HCT116 (cell line): ENCODE measurements around the gene TECPR1. TPM values are rescaled to one million over a fixed set of nuclear protein-coding genes. Genes with fewer than 3 reads are reported as not detected.

ENCODE experiments used
- ATAC-seq: fragments of 200-7000 bp; cut with Tn5 transposase; 2 replicates; pipeline ENCODE4 v1.9.1; 2020; ENCODE audit warnings: mild to moderate bottlenecking, moderate library complexity
- BruUV-seq: library from RNA; stranded (reverse); fragments of 400-500 nt; replicated peaks from 2 replicates; lab custom pipeline; 2021; lab: Mats Ljungman, UMichigan
- CTCF ChIA-PET: fragments of 300-600 bp; sonication (Branson Sonifier 250); formaldehyde crosslinking; loops from one replicate; lab custom pipeline; 2021; ENCODE audit warnings: antibody characterized with exemption; lab: Charles Lee
- POLR2A ChIA-PET: fragments of 300-600, 350-600 bp; sonication (Branson Sonifier 250); formaldehyde crosslinking; loops from one replicate; lab custom pipeline; 2021; ENCODE audit warnings: antibody characterized with exemption; lab: Charles Lee
- RAD21 ChIA-PET, 2 experiments: fragments of 300-600 bp; sonication (Branson Sonifier 250); formaldehyde crosslinking; loops; one replicate each; lab custom pipeline; 2023; ENCODE audit warnings: low total read pairs in 2 of 2; ENCODE audit not compliant: uncharacterized antibody in 2 of 2, unreplicated experiment in 2 of 2, low non-redundant PET in 1 of 2; lab: Charles Lee
- DNase-seq: peaks from one replicate; pipeline ENCODE4 v3.0.0-alpha.2; 2010; ENCODE audit warnings: low read depth, low spot score
- H2AFZ ChIP-seq: fragments of 200-600 bp; shearing (Covaris generic), sonication (generic); 2 replicates; pipeline ENCODE4 v1.6.1; 2017; ENCODE audit warnings: low read depth, mixed run types, mixed read lengths, antibody characterized with exemption, low read length; ENCODE audit not compliant: poor library complexity, severe bottlenecking
- H3K27ac ChIP-seq: 2 replicates; pipeline ENCODE4 v1.5.1; 2012; ENCODE audit warnings: low read depth, low read length
- H3K27me3 ChIP-seq: fragments of 200-600 bp; sonication (generic); 2 replicates; pipeline ENCODE4 v1.6.1; 2016; ENCODE audit warnings: mixed run types, low read length, mixed read lengths; ENCODE audit not compliant: insufficient read depth
- H3K36me3 ChIP-seq, 2 experiments: fragments of 200-500 bp in 1 of 2; fragments of 200-600 bp in 1 of 2; sonication (Bioruptor generic) in 1 of 2; sonication (generic) in 1 of 2; 2 replicates each; pipeline versions ENCODE4 v1.5.1 to v1.6.1; 2014 to 2016; ENCODE audit warnings: low read length in 2 of 2, inconsistent platforms in 1 of 2, mixed read lengths in 1 of 2, mixed run types in 1 of 2; ENCODE audit not compliant: insufficient read depth in 2 of 2, control insufficient read depth in 1 of 2
- H3K4me1 ChIP-seq, 2 experiments: fragments of 200-600 bp in 1 of 2; sonication (generic) in 1 of 2; 2 replicates each; pipeline versions ENCODE4 v1.5.1 to v1.6.1; 2012 to 2017; ENCODE audit warnings: low read length in 2 of 2, inconsistent platforms in 1 of 2, mild to moderate bottlenecking in 1 of 2, mixed read lengths in 1 of 2, mixed run types in 1 of 2, moderate library complexity in 1 of 2; ENCODE audit not compliant: insufficient read depth in 2 of 2, control insufficient read depth in 1 of 2
- H3K4me2 ChIP-seq: fragments of 200-600 bp; sonication (generic); 2 replicates; pipeline ENCODE4 v1.6.1; 2017; ENCODE audit warnings: mixed run types, low read length, mixed read lengths
- H3K4me3 ChIP-seq, 2 experiments: fragments of 200-600 bp in 1 of 2; sonication (generic) in 1 of 2; replicated peaks in 1 of 2; 2 replicates each; pipeline ENCODE4 v1.5.1; 2011 to 2016; ENCODE audit warnings: low read length in 2 of 2, control low read depth in 1 of 2, low read depth in 1 of 2, mild to moderate bottlenecking in 1 of 2, mixed read lengths in 1 of 2, mixed run types in 1 of 2
- H3K79me2 ChIP-seq: fragments of 200-600 bp; sonication (generic); 2 replicates; pipeline ENCODE4 v1.6.1; 2017; ENCODE audit warnings: mild to moderate bottlenecking, mixed run types, low read length, moderate library complexity, mixed read lengths; ENCODE audit not compliant: insufficient read depth
- H3K9ac ChIP-seq: fragments of 200-600 bp; sonication (generic); 2 replicates; pipeline ENCODE4 v1.6.1; 2016; ENCODE audit warnings: low read length, mixed read lengths
- H3K9me2 ChIP-seq: fragments of 200-600 bp; sonication (generic), shearing (Covaris generic); 2 replicates; pipeline ENCODE4 v1.6.1; 2017; ENCODE audit warnings: mixed run types, mild to moderate bottlenecking, moderate library complexity; ENCODE audit not compliant: insufficient read depth
- H3K9me3 ChIP-seq, 2 experiments: fragments of 200-500 bp in 1 of 2; fragments of 200-600 bp in 1 of 2; sonication (Bioruptor generic) in 1 of 2; sonication (generic) in 1 of 2; 2 replicates each; pipeline ENCODE4 v1.6.1; 2014 to 2017; ENCODE audit warnings: low read length in 2 of 2, mixed read lengths in 2 of 2, inconsistent platforms in 1 of 2, low read depth in 1 of 2, mild to moderate bottlenecking in 1 of 2, mixed run types in 1 of 2, moderate library complexity in 1 of 2; ENCODE audit not compliant: control insufficient read depth in 1 of 2, insufficient read depth in 1 of 2
- H4K20me1 ChIP-seq: fragments of 200-600 bp; sonication (generic), shearing (Covaris generic); 2 replicates; pipeline ENCODE4 v1.6.1; 2017; ENCODE audit warnings: mixed run types, mild to moderate bottlenecking, moderate library complexity; ENCODE audit not compliant: insufficient read depth
- CBX3 ChIP-seq: IDR thresholded peaks from 2 replicates; pipeline ENCODE4 v1.6.1; 2012; ENCODE audit warnings: low read depth
- ELF1 ChIP-seq: IDR thresholded peaks from 2 replicates; pipeline ENCODE4 v1.6.1; 2012; ENCODE audit warnings: low read depth, borderline replicate concordance
- FOSL1 ChIP-seq: IDR thresholded peaks from 2 replicates; pipeline ENCODE4 v1.6.1; 2012; ENCODE audit warnings: low read depth
- JUND ChIP-seq: IDR thresholded peaks from 2 replicates; pipeline ENCODE4 v1.6.1; 2012
- SIN3A ChIP-seq: IDR thresholded peaks from 2 replicates; pipeline ENCODE4 v1.6.1; 2012; ENCODE audit warnings: low read depth
- SP1 ChIP-seq: IDR thresholded peaks from 2 replicates; pipeline ENCODE4 v1.6.1; 2012; ENCODE audit warnings: low read depth
- ZFX ChIP-seq: fragments of 450-650 bp; IDR thresholded peaks from 2 replicates; pipeline ENCODE4 v1.6.1; 2017
- intact Hi-C: fragments of 100-400 bp; cut with micrococcal nuclease; formaldehyde crosslinking; loops from 2 replicates; pipeline ENCODE4 v1.10.0; 2022
- total RNA-seq: library from RNA; stranded (reverse); gene quantifications from one replicate; pipeline ENCODE4 v1.2.1, GENCODE V29; 2021; ENCODE audit not compliant: unreplicated experiment
- TF ChIP-seq, protein P1 (sequence below): IDR thresholded peaks from 2 replicates; pipeline ENCODE4 v1.6.1; 2011; ENCODE audit warnings: mild to moderate bottlenecking, low read length, moderate library complexity; ENCODE audit not compliant: insufficient replicate concordance; ENCODE audit errors: extremely low read depth

Gene TECPR1
- total RNA-seq, 1 experiment from 2014 or later, result 19.9 TPM

- peaks cover 65% of the 10 kb centered on the region for H3K79me2 ChIP-seq
These were observed 31.3 kb upstream of the TECPR1 start for GRCh38 chr7:98283127-98283886.

DNA sequence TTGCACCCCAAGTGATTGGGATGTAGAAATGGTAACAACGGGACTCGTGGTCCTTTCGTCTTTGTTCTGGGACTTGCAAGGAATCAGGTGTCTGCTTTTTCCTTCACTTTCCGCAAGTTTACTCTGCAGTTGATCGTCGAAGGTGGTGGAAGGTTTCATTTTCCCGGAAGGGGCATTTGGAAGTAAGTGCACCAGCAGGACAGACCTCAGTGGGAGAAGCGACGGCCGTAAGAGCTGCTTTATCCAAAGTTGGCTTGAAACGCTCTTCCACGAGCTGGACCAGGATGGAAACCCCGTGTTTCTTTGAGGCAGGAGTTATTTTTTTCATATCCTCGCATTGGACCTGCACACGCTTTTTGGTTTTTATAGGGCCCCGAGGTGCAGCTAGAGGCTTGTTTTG lies 30.7 kb upstream of the TECPR1 start:
- Histone ChIP-seq H3K27ac (peak overlapping the region; percentile 75; the same call in 1 of the 2 replicates), H3K9me2 (no peaks in the 10 kb centered on the region), H3K4me3 (peak overlapping the region; percentile 81 to 83), H4K20me1 (no peaks in the 10 kb centered on the region; the same call in 1 of the 2 replicates), H3K79me2 (peaks cover 59% of the 10 kb centered on the region), H3K4me2 (peak overlapping the region; percentile 95), H3K4me1 (peaks cover 47 to 76% of the 10 kb centered on the region in 2 experiments), H3K9ac (peak overlapping the region; percentile 95), H3K27me3 (no peaks in the 10 kb centered on the region), H3K36me3 (no peaks in the 10 kb centered on the region), H2AFZ (no peak overlapping the region), H3K9me3 (no peaks in the 10 kb centered on the region)
- ChIA-PET RAD21 (interaction anchor here in 1 of 2 experiments (0.5 kb wide), 1 partner anchor 29 kb away, joined by 4 read pairs; no protein-coding TSS in a partner anchor), CTCF (interaction anchor here (1.4 kb wide), 1 partner anchor 118 kb away, joined by 3 read pairs; the partner anchor contains the start of gene BAIAP2L1), POLR2A (no interaction called here)
- BruUV-seq, result TSS peak; percentile 77
- intact Hi-C loops, result no loop called here
- DNase-seq (no peak), ATAC-seq (no peak)
- TF ChIP-seq SP1, result no peak
- TF ChIP-seq CBX3, result no peak
- TF ChIP-seq ELF1, result no peak
- TF ChIP-seq SIN3A, result no peak
- TF ChIP-seq JUND, result no peak
- TF ChIP-seq, protein P1, sequence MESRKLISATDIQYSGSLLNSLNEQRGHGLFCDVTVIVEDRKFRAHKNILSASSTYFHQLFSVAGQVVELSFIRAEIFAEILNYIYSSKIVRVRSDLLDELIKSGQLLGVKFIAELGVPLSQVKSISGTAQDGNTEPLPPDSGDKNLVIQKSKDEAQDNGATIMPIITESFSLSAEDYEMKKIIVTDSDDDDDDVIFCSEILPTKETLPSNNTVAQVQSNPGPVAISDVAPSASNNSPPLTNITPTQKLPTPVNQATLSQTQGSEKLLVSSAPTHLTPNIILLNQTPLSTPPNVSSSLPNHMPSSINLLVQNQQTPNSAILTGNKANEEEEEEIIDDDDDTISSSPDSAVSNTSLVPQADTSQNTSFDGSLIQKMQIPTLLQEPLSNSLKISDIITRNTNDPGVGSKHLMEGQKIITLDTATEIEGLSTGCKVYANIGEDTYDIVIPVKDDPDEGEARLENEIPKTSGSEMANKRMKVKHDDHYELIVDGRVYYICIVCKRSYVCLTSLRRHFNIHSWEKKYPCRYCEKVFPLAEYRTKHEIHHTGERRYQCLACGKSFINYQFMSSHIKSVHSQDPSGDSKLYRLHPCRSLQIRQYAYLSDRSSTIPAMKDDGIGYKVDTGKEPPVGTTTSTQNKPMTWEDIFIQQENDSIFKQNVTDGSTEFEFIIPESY, result no peak
- no peak for TF ChIP-seq FOSL1

More at GRCh38 chr7:98283127-98283886, 31.3 kb upstream of the TECPR1 start:
- H3K9me2 ChIP-seq, result no peaks in the 10 kb centered on the region
- POLR2A ChIA-PET, result interaction anchor here (0.9 kb wide), 1 partner anchor 125 kb away, joined by 3 read pairs; no protein-coding TSS in a partner anchor
- no peak for TF ChIP-seq ZFX
- RAD21 ChIA-PET, result interaction anchor here in 1 of 2 experiments (0.5 kb wide), 1 partner anchor 30 kb away, joined by 4 read pairs; no protein-coding TSS in a partner anchor
- DNase-seq (no peak), ATAC-seq (no peak)
- H3K9me3 ChIP-seq, result no peaks in the 10 kb centered on the region
- H3K27me3 ChIP-seq, result no peaks in the 10 kb centered on the region
- peaks cover 3% of the 10 kb centered on the region; the same call in 1 of the 2 replicates for H4K20me1 ChIP-seq
- CTCF ChIA-PET, result interaction anchor here (1.4 kb wide), 1 partner anchor 118 kb away, joined by 3 read pairs; the partner anchor contains the start of gene BAIAP2L1
- no peak overlapping the region for H2AFZ ChIP-seq
- BruUV-seq, result no TSS peak
- H3K27ac ChIP-seq, result peak overlapping the region; percentile 68; the same call in 1 of the 2 replicates
- H3K36me3 ChIP-seq, result no peaks in the 10 kb centered on the region
- H3K4me2 ChIP-seq, result peak overlapping the region; percentile 95
- peak overlapping the region; percentile 95 for H3K9ac ChIP-seq
- H3K4me3 ChIP-seq, result peak overlapping the region; percentile 81 to 83
- intact Hi-C loops, result no loop called here
- peaks cover 48 to 77% of the 10 kb centered on the region in 2 experiments for H3K4me1 ChIP-seq
